ENCODE results near the gene MIEF2. TPM values are rescaled to one million over a fixed set of nuclear protein-coding genes. Genes with fewer than 3 reads are reported as not detected.

Gene MIEF2
- total and polyA plus RNA-seq, 11 donors: 18.8 to 46.9 (median 26.7) TPM

GRCh38 chr17:18217412-18218015, 42.9 kb upstream of the MIEF2 start:
- WGBS, 4 donors: 11 to 12% (median 12%) methylated on average over 5 to 6 of the region's 6 CpGs
- no peaks in the 10 kb centered on the region for H3K36me3 ChIP-seq
- DNase-seq (peak; percentile 60 to 85 (median 74)), ATAC-seq (peak; percentile 78 to 90 (median 88))
- peaks cover 0 to 15% (median 1%) of the 10 kb centered on the region in 12 donors for H3K4me1 ChIP-seq
- H3K4me3 ChIP-seq: no peak overlapping the region
- intact Hi-C loops (cut with DNase I): loop anchor here in 6 of 10 donors (2.0 to 10.0 kb wide), 5 partner anchors 41 to 105 kb away; partner anchors contain the start of genes FLII (in 1 of the 6), SMCR8 (in 1 of the 6) and TOP3A (in 1 of the 6)
- H3K27me3 ChIP-seq: no peaks in the 10 kb centered on the region
- no peaks in the 10 kb centered on the region for H3K9me3 ChIP-seq
- TF ChIP-seq CTCF (IDR thresholded peaks at IDR 0.05): peak; percentile 86 to 92 (median 90)
- no peak for TF ChIP-seq POLR2A (IDR thresholded peaks at IDR 0.05)
- H3K27ac ChIP-seq: no peak overlapping the region

- intact Hi-C loops (cut with DNase I): loop anchor here in 6 of 10 donors (5.0 to 10.0 kb wide), 4 partner anchors 74 to 103 kb away; partner anchors contain the start of genes SMCR8 (in 1 of the 6) and TOP3A (in 1 of the 6)
- 28 to 51% (median 34%) methylated on average over 4 of the region's 4 CpGs for WGBS, 4 donors
- peak in 1 of 5 donors; percentile 42 for DNase-seq
Measured at GRCh38 chr17:18218756-18219415, 41.6 kb upstream of the MIEF2 start.

GRCh38 chr17:18224053-18224386, 36.4 kb upstream of the MIEF2 start:
- TF ChIP-seq CTCF (IDR thresholded peaks at IDR 0.05): no peak
- TF ChIP-seq POLR2A (IDR thresholded peaks at IDR 0.05): no peak
- DNase-seq: no peak
- no peaks in the 10 kb centered on the region for H3K27me3 ChIP-seq
- H3K4me1 ChIP-seq: peaks cover 0 to 29% (median 16%) of the 10 kb centered on the region in 12 donors
- peak overlapping the region in 8 of 12 donors; percentile 27 to 80 (median 67) for H3K27ac ChIP-seq
- ATAC-seq: no peak
- H3K9me3 ChIP-seq: no peaks in the 10 kb centered on the region
- intact Hi-C loops (cut with DNase I): loop anchor here in 6 of 10 donors (2.0 to 10.0 kb wide), 6 partner anchors 35 to 93 kb away; partner anchors contain the start of genes SMCR8 (in 3 of the 6), TOP3A (in 3 of the 6), ALKBH5 (in 1 of the 6) and FLII (in 1 of the 6)
- H3K4me3 ChIP-seq: no peak overlapping the region
- 86 to 98% (median 89%) methylated on average over 3 to 4 of the region's 4 CpGs for WGBS, 4 donors
- H3K36me3 ChIP-seq: no peaks in the 10 kb centered on the region

More at GRCh38 chr17:18218756-18219415, 41.6 kb upstream of the MIEF2 start:
- no peak overlapping the region for H3K4me3 ChIP-seq
- H3K27ac ChIP-seq: no peak overlapping the region
- no peaks in the 10 kb centered on the region for H3K27me3 ChIP-seq
- TF ChIP-seq POLR2A (IDR thresholded peaks at IDR 0.05) (no peak), CTCF (IDR thresholded peaks at IDR 0.05) (no peak)
- peak in 2 of 4 donors; percentile 30 to 41 for ATAC-seq
- H3K36me3 ChIP-seq: no peaks in the 10 kb centered on the region
- peaks cover 0 to 15% (median 1%) of the 10 kb centered on the region in 12 donors for H3K4me1 ChIP-seq
- H3K9me3 ChIP-seq: no peaks in the 10 kb centered on the region
